ENCODE measurements around the gene VPS8. TPM values are rescaled to one million over a fixed set of nuclear protein-coding genes. Genes with fewer than 3 reads are reported as not detected.

Gene VPS8
- total RNA-seq, 1 experiment from 2014 or later = 33.8 TPM

DNA sequence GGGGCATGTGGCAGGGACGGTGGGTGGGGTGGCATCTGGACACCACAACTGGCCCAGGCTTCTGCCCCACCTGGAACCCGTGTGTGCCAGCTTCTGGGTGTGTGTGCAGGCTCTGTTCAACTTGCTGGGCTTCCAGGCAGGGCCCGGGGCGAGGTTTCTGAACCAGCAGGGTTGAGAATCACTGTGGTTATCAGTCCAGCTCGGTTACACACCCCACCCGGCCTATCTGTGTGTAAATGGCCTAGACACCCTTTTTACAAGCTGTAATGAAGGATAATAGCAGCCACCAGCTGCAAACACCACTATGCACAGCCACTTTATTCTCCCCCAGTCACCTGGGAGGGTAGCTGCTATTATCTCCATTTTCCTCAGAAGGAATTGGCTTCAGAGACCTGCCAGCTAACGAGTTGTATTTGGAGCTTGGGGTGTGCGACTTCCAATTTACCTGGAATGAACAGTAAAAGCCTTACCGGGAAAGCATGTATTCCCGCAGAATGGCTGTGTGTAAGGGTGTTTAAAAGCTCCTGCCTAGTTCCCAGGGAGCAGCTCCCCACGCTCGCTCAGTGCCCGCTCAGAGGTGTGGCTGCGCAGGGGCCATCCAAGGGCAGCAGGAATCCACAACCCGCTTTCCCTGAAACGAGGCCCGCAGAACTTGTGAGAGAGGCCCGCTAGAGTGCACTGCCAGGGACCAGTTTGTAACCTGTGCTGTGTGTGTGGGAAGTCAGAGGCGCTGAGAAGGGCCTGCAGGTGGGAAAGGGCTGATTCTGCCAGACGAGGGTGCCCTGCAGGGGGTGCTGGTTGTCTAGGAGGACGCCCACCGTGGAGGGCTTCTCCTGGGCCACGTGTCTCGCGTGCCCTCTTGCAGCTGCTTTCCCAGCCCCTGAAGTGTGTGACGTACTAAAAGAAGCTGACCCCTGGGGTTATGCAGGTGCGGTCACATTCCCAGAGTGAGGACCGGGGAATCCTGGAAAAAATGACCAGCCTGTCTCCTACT, 257.4 kb downstream of the VPS8 start:
- Mint-ChIP-seq H3K27ac (ENCODE audit: low read depth, unreplicated experiment) (no peak overlapping the region), H3K36me3 (ENCODE audit: insufficient read depth, unreplicated experiment) (no peaks in the 10 kb centered on the region), H3K9me3 (ENCODE audit: unreplicated experiment) (no peaks in the 10 kb centered on the region), H3K4me3 (ENCODE audit: unreplicated experiment) (no peak overlapping the region), H3K27me3 (ENCODE audit: insufficient read depth, unreplicated experiment) (no peaks in the 10 kb centered on the region), H3K4me1 (ENCODE audit: insufficient read depth, unreplicated experiment) (no peaks in the 10 kb centered on the region)
- TF ChIP-seq, protein P1, sequence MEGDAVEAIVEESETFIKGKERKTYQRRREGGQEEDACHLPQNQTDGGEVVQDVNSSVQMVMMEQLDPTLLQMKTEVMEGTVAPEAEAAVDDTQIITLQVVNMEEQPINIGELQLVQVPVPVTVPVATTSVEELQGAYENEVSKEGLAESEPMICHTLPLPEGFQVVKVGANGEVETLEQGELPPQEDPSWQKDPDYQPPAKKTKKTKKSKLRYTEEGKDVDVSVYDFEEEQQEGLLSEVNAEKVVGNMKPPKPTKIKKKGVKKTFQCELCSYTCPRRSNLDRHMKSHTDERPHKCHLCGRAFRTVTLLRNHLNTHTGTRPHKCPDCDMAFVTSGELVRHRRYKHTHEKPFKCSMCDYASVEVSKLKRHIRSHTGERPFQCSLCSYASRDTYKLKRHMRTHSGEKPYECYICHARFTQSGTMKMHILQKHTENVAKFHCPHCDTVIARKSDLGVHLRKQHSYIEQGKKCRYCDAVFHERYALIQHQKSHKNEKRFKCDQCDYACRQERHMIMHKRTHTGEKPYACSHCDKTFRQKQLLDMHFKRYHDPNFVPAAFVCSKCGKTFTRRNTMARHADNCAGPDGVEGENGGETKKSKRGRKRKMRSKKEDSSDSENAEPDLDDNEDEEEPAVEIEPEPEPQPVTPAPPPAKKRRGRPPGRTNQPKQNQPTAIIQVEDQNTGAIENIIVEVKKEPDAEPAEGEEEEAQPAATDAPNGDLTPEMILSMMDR (IDR thresholded peaks at IDR 0.05; ENCODE audit: unreplicated experiment) = no peak
- POLR2A ChIA-PET = no interaction called here
- intact Hi-C loops (cut with micrococcal nuclease) = loop anchor here (10.0 kb wide), 1 partner anchor 195 kb away; no protein-coding TSS in a partner anchor
- BruUV-seq (replicated peaks) = no TSS peak
- CTCF ChIA-PET = interaction anchor here (0.6 kb wide), 1 partner anchor 108 kb away, joined by 3 read pairs; no protein-coding TSS in a partner anchor
- no peak for DNase-seq (ENCODE audit: unreplicated experiment)

DNA sequence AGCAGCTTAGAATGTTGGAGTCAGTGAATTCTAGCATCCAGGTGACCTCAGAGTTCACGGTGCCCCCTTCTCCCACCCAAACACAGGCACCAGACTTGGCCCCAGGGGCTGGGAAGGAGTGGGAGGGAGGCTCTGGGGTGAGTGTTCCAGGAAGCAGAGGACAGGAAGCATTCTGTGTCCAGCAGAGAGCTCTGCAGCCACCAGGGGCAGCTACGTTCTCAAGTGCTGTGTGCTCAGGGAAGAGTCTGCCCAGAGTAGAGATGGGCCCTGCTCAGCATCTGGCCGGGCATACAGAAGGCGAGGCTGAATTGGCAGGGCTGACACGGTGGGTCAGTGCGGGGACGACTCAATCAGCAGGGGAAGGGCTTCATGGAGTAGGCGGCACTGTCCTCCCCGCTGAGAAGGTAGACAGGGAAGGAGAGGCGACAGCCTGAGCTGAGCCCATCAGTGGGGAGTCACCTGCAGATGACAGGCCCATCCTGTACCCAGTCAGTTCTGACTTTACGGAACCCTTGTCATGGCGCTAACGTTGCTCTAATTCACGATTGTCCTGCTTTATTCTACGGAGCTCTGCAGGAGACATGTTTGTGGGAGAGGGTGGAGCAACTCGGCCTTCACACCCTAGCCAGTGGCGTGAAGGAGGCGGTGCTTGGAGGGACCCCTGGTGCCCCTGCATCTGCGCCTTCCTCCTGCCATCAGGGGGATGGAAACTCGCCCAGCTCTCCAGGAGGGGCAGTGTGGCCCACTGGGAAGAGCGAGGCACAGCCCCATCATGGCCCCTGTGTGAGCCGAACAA, 258.7 kb downstream of the VPS8 start:
- intact Hi-C loops (cut with micrococcal nuclease) = loop anchor here (10.0 kb wide), 1 partner anchor 196 kb away; no protein-coding TSS in a partner anchor
- H3K27me3 Mint-ChIP-seq (ENCODE audit: insufficient read depth, unreplicated experiment) = no peaks in the 10 kb centered on the region
- H3K36me3 Mint-ChIP-seq (ENCODE audit: insufficient read depth, unreplicated experiment) = no peaks in the 10 kb centered on the region
- TF ChIP-seq, protein P1 (IDR thresholded peaks at IDR 0.05; ENCODE audit: unreplicated experiment) = no peak
- ChIA-PET CTCF (interaction anchor here (0.5 kb wide), 1 partner anchor 75 kb away, joined by 3 read pairs; no protein-coding TSS in a partner anchor), POLR2A (no interaction called here)
- H3K4me3 Mint-ChIP-seq (ENCODE audit: unreplicated experiment) = no peak overlapping the region
- H3K9me3 Mint-ChIP-seq (ENCODE audit: unreplicated experiment) = no peaks in the 10 kb centered on the region
- H3K4me1 Mint-ChIP-seq (ENCODE audit: insufficient read depth, unreplicated experiment) = no peaks in the 10 kb centered on the region
- BruUV-seq (replicated peaks) = no TSS peak
- no peak overlapping the region for H3K27ac Mint-ChIP-seq (ENCODE audit: low read depth, unreplicated experiment)
- DNase-seq (ENCODE audit: unreplicated experiment) = peak; percentile 12

DNA sequence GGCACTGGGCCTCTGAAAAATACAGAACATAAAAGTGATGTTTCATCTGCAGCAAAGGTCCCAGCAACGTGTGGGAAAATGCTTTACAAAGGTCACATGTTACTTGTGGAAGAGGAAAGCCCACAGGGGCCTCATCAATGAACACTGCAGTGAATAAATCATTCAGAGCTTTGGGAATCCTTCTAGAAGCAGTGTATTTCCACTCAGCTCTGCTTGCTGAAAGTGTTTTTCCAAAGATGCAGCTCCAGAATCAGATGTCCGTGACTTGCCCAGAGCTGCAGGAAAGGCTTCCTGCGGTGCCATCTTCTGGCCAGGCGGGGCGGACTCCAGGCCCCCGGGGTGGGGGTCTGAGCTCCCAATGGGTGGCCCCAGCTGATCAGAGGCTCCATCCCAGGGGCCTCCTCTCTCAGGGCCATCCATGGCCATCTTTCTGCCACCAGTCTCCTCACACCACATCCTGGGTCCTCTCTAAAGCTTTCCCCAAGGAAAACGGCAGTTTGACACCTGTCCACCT, 259.4 kb downstream of the VPS8 start:
- Mint-ChIP-seq H3K27me3 (ENCODE audit: insufficient read depth, unreplicated experiment) (no peaks in the 10 kb centered on the region), H3K36me3 (ENCODE audit: insufficient read depth, unreplicated experiment) (no peaks in the 10 kb centered on the region), H3K9me3 (ENCODE audit: unreplicated experiment) (no peaks in the 10 kb centered on the region), H3K27ac (ENCODE audit: low read depth, unreplicated experiment) (no peak overlapping the region), H3K4me3 (ENCODE audit: unreplicated experiment) (no peak overlapping the region), H3K4me1 (ENCODE audit: insufficient read depth, unreplicated experiment) (no peaks in the 10 kb centered on the region)
- ChIA-PET CTCF (interaction anchor here (0.5 kb wide), 1 partner anchor 74 kb away, joined by 3 read pairs; no protein-coding TSS in a partner anchor), POLR2A (no interaction called here)
- TF ChIP-seq, protein P1 (IDR thresholded peaks at IDR 0.05; ENCODE audit: unreplicated experiment) = no peak
- no peak for DNase-seq (ENCODE audit: unreplicated experiment)
- no TSS peak for BruUV-seq (replicated peaks)
- intact Hi-C loops (cut with micrococcal nuclease) = loop anchor here (10.0 kb wide), 1 partner anchor 197 kb away; no protein-coding TSS in a partner anchor
